HEK293 (cell line): ENCODE data around the gene MRPL55.

Experiments
- CTCF ChIA-PET: fragments of 350-600 bp; formaldehyde crosslinking; extraction: SDS; loops from one replicate; lab custom pipeline; 2021; ENCODE audit warnings: antibody characterized with exemption; lab: Yijun Ruan, JAX
- POLR2A ChIA-PET: fragments of 300-600 bp; formaldehyde crosslinking; extraction: SDS; loops from one replicate; lab custom pipeline; 2020; ENCODE audit warnings: antibody characterized with exemption, inconsistent platforms; lab: Yijun Ruan, JAX
- H3K27ac ChIP-seq: fragments of 200-500 bp; sonication (Bioruptor generic); 2 replicates; pipeline ENCODE4 v1.5.1; 2014; ENCODE audit warnings: low read depth, low read length, control low read depth, inconsistent platforms; ENCODE audit errors: extremely low read depth
- H3K36me3 ChIP-seq, 2 experiments: fragments of 200-500 bp in 1 of 2; sonication (Bioruptor generic) in 1 of 2; 1 replicate in 1 of 2; 2 replicates in 1 of 2; pipeline ENCODE4 v1.5.1; 2014 to 2017; ENCODE audit warnings: inconsistent platforms in 2 of 2, low read length in 2 of 2; ENCODE audit not compliant: control insufficient read depth in 2 of 2, insufficient read depth in 1 of 2
- H3K4me1 ChIP-seq: fragments of 200-500 bp; sonication (Bioruptor generic); 2 replicates; pipeline ENCODE4 v1.5.1; 2014; ENCODE audit warnings: mild to moderate bottlenecking, low read length, inconsistent platforms; ENCODE audit not compliant: control insufficient read depth, insufficient read depth
- H3K4me3 ChIP-seq: 2 replicates; pipeline ENCODE4 v1.5.1; 2011; ENCODE audit warnings: low read depth, mild to moderate bottlenecking, control low read depth, low read length, moderate library complexity
- H3K9me3 ChIP-seq: fragments of 200-500 bp; sonication (Bioruptor generic); 2 replicates; pipeline ENCODE4 v1.5.1; 2014; ENCODE audit warnings: low read depth, low read length, inconsistent platforms; ENCODE audit not compliant: control insufficient read depth, insufficient read depth
- GLI4 ChIP-seq: fragments of 450-650 bp; formaldehyde crosslinking; IDR thresholded peaks from 2 replicates; pipeline ENCODE4 v1.5.1; 2016; ENCODE audit warnings: missing biosample characterization, missing genetic modification characterization
- KLF7 ChIP-seq: fragments of 450-650 bp; formaldehyde crosslinking; IDR thresholded peaks from 2 replicates; pipeline ENCODE4 v1.5.1; 2016; ENCODE audit warnings: missing biosample characterization, missing genetic modification characterization, borderline replicate concordance
- MZF1 ChIP-seq: fragments of 450-650 bp; formaldehyde crosslinking; IDR thresholded peaks from 2 replicates; pipeline ENCODE4 v1.5.1; 2017; ENCODE audit warnings: missing biosample characterization, missing genetic modification characterization, borderline replicate concordance
- OSR2 ChIP-seq: fragments of 450-650 bp; formaldehyde crosslinking; IDR thresholded peaks from 2 replicates; pipeline ENCODE4 v1.5.1; 2016; ENCODE audit warnings: missing biosample characterization, missing genetic modification characterization
- PRDM1 ChIP-seq: fragments of 450-650 bp; formaldehyde crosslinking; IDR thresholded peaks from 2 replicates; pipeline ENCODE4; 2016; ENCODE audit warnings: missing biosample characterization, missing genetic modification characterization
- PRDM2 ChIP-seq: fragments of 450-650 bp; formaldehyde crosslinking; IDR thresholded peaks from 2 replicates; pipeline ENCODE4 v1.5.1; 2016; ENCODE audit warnings: missing biosample characterization, missing genetic modification characterization, borderline replicate concordance
- ZBTB7A ChIP-seq: fragments of 450-650 bp; formaldehyde crosslinking; IDR thresholded peaks from 2 replicates; pipeline ENCODE4 v1.5.1; 2016; ENCODE audit warnings: low read depth, missing biosample characterization, missing genetic modification characterization
- ZEB2 ChIP-seq: fragments of 450-650 bp; formaldehyde crosslinking; IDR thresholded peaks from 2 replicates; pipeline ENCODE4 v1.5.1; 2016; ENCODE audit warnings: missing biosample characterization, missing genetic modification characterization
- ZFHX2 ChIP-seq: fragments of 450-650 bp; formaldehyde crosslinking; conservative IDR thresholded peaks from 2 replicates; pipeline ENCODE4 v1.5.1; 2016; ENCODE audit warnings: missing biosample characterization, missing genetic modification characterization
- ZIC2 ChIP-seq: fragments of 450-650 bp; formaldehyde crosslinking; IDR thresholded peaks from 2 replicates; pipeline ENCODE4 v1.5.1; 2016; ENCODE audit warnings: missing biosample characterization, missing genetic modification characterization
- ZNF121 ChIP-seq: fragments of 450-650 bp; formaldehyde crosslinking; IDR thresholded peaks from 2 replicates; pipeline ENCODE4 v1.5.1; 2016; ENCODE audit warnings: missing biosample characterization, missing genetic modification characterization
- ZNF221 ChIP-seq: fragments of 450-650 bp; formaldehyde crosslinking; IDR thresholded peaks from 2 replicates; pipeline ENCODE4 v1.5.1; 2017; ENCODE audit warnings: missing biosample characterization, missing genetic modification characterization, borderline replicate concordance
- ZNF223 ChIP-seq: fragments of 450-650 bp; formaldehyde crosslinking; IDR thresholded peaks from 2 replicates; pipeline ENCODE4 v1.5.1; 2016; ENCODE audit warnings: missing biosample characterization, missing genetic modification characterization
- ZNF324 ChIP-seq: fragments of 450-650 bp; formaldehyde crosslinking; IDR thresholded peaks from 2 replicates; pipeline ENCODE4 v1.5.1; 2016; ENCODE audit warnings: missing biosample characterization, missing genetic modification characterization
- ZNF341 ChIP-seq: fragments of 450-650 bp; formaldehyde crosslinking; IDR thresholded peaks from 2 replicates; pipeline ENCODE4; 2016; ENCODE audit warnings: low read depth, missing biosample characterization, missing genetic modification characterization
- ZNF398 ChIP-seq: fragments of 450-650 bp; formaldehyde crosslinking; IDR thresholded peaks from 2 replicates; pipeline ENCODE4 v1.5.1; 2017; ENCODE audit warnings: missing biosample characterization, missing genetic modification characterization
- ZNF501 ChIP-seq: fragments of 450-650 bp; formaldehyde crosslinking; IDR thresholded peaks from 2 replicates; pipeline ENCODE4 v1.5.1; 2016; ENCODE audit warnings: missing biosample characterization, missing genetic modification characterization
- ZNF558 ChIP-seq: fragments of 450-650 bp; formaldehyde crosslinking; IDR thresholded peaks from 2 replicates; pipeline ENCODE4 v1.5.1; 2016; ENCODE audit warnings: missing biosample characterization, missing genetic modification characterization
- ZNF580 ChIP-seq: fragments of 450-650 bp; formaldehyde crosslinking; IDR thresholded peaks from 2 replicates; pipeline ENCODE4 v1.5.1; 2016; ENCODE audit warnings: missing biosample characterization, missing genetic modification characterization
- ZNF600 ChIP-seq: fragments of 450-650 bp; formaldehyde crosslinking; IDR thresholded peaks from 2 replicates; pipeline ENCODE4 v1.5.1; 2016; ENCODE audit warnings: missing biosample characterization, missing genetic modification characterization
- ZNF621 ChIP-seq: fragments of 450-650 bp; formaldehyde crosslinking; IDR thresholded peaks from 2 replicates; pipeline ENCODE4 v1.5.1; 2017; ENCODE audit warnings: missing biosample characterization, missing genetic modification characterization
- ZNF670 ChIP-seq: fragments of 450-650 bp; formaldehyde crosslinking; IDR thresholded peaks from 2 replicates; pipeline ENCODE4 v1.5.1; 2016; ENCODE audit warnings: missing biosample characterization, missing genetic modification characterization, low read depth
- ZNF692 ChIP-seq: fragments of 450-650 bp; formaldehyde crosslinking; IDR thresholded peaks from 2 replicates; pipeline ENCODE4 v1.5.1; 2016; ENCODE audit warnings: missing biosample characterization, missing genetic modification characterization
- ZXDB ChIP-seq: fragments of 450-650 bp; formaldehyde crosslinking; IDR thresholded peaks from 2 replicates; pipeline ENCODE4 v1.5.1; 2016; ENCODE audit warnings: missing biosample characterization, missing genetic modification characterization

The MRPL55 gene

GRCh38 chr1:228140724-228141225 lies 31.7 kb upstream of the MRPL55 start (continued):
- TF ChIP-seq PRDM2 (tag by site-specific recombination) (peak; percentile 26; the same call in 1 of the 2 replicates), ZNF600 (tag by site-specific recombination) (0 out of 2 replicates have a peak, but pooled peaks have one; percentile 4), ZIC2 (peak; percentile 54), ZEB2 (tag by site-specific recombination) (no peak), ZNF341 (tag by site-specific recombination) (0 out of 2 replicates have a peak, but pooled peaks have one; percentile 6), ZNF670 (tag by site-specific recombination) (no peak), ZNF580 (tag by site-specific recombination) (no peak), ZNF558 (tag by site-specific recombination) (no peak), ZNF621 (no peak), ZNF121 (0 out of 2 replicates have a peak, but pooled peaks have one; percentile 4), ZNF501 (tag by site-specific recombination) (no peak), ZNF223 (tag by site-specific recombination) (no peak)

- POLR2A ChIA-PET: interaction anchor here (0.8 to 2.2 kb wide), 11 partner anchors 9 to 346 kb away, joined by 3 to 38 read pairs (median 4); partner anchors contain the start of genes IBA57, MRPL55 and RNF187
- H3K27ac ChIP-seq: peak within 1 kb of the TSS; percentile 75
- CTCF ChIA-PET: interaction anchor here (0.6 to 2.2 kb wide), 5 partner anchors 9 to 673 kb away, joined by 3 to 12 read pairs (median 3); no protein-coding TSS in a partner anchor
- peak within 1 kb of the TSS; percentile 90 for H3K4me3 ChIP-seq
- H3K9me3 ChIP-seq: no peaks in the 10 kb centered on the region
- H3K36me3 ChIP-seq: peaks cover 0 to 15% of the 10 kb centered on the region in 2 experiments; a peak in 1 of 3 replicates
- H3K4me1 ChIP-seq: peaks cover 13% of the 10 kb centered on the region
- TF ChIP-seq PRDM1 (tag by site-specific recombination) (no peak), ZNF324 (peak; percentile 63), ZNF670 (tag by site-specific recombination) (no peak), ZNF398 (tag by site-specific recombination) (peak; percentile 50; the same call in 1 of the 2 replicates), ZFHX2 (tag by site-specific recombination) (peak; percentile 100), ZXDB (tag by site-specific recombination) (peak; percentile 94), KLF7 (tag by site-specific recombination) (peak; percentile 78; the same call in 1 of the 2 replicates), GLI4 (tag by site-specific recombination) (peak; percentile 74; the same call in 1 of the 2 replicates), OSR2 (tag by site-specific recombination) (no peak), ZNF221 (tag by site-specific recombination) (no peak), ZNF692 (peak; percentile 99), ZBTB7A (peak; percentile 57; the same call in 1 of the 2 replicates), MZF1 (tag by site-specific recombination) (peak; percentile 61; the same call in 1 of the 2 replicates)
Observed at GRCh38 chr1:228139931-228140723, 31.0 kb upstream of the MRPL55 start, which contains the start of gene GUK1. TSS of gene GUK1 (plus strand) at chr1:228140279. CDS start at chr1:228140303, 24 bp downstream.
